Right lobe of liver (tissue), 6 donors: ENCODE results near the gene ZMYND8. TPM values are rescaled to one million over a fixed set of nuclear protein-coding genes. Genes with fewer than 3 reads are reported as not detected.
A peak's percentile ranks its signal among the peaks of the same experiment; 100 is the strongest.

Experiments
- ATAC-seq, 4 donors: fragments of 200-7000 bp; cut with Tn5 transposase; one replicate each; pipeline ENCODE4 v1.9.1; 2020; ENCODE audit warnings: mild to moderate bottlenecking in 4 of 4, moderate library complexity in 4 of 4
- DNase-seq, 3 donors: peaks; one replicate each; pipeline ENCODE4 v3.0.0-alpha.2; 2020
- H3K27ac ChIP-seq, 3 donors: fragments of 200-600 bp; one replicate each; pipeline ENCODE4 v1.8.0; 2022
- H3K27me3 ChIP-seq, 2 donors: fragments of 200-600 bp; one replicate each; pipeline ENCODE4 v1.8.0; 2022
- H3K36me3 ChIP-seq, 4 donors: fragments of 200-600 bp; sonication (generic) in 1 of 4; one replicate each; pipeline versions ENCODE4 v1.5.1 to v1.8.0; 2017 to 2022; ENCODE audit warnings: control low read depth in 1 of 4
- H3K4me1 ChIP-seq, 4 donors: fragments of 200-600 bp; sonication (generic) in 1 of 4; one replicate each; pipeline versions ENCODE4 v1.5.1 to v1.8.0; 2017 to 2022; ENCODE audit warnings: control low read depth in 1 of 4
- H3K4me3 ChIP-seq, 3 donors: fragments of 200-600 bp; one replicate each; pipeline ENCODE4 v1.8.0; 2022
- H3K9me3 ChIP-seq, 4 donors: fragments of 200-600 bp; sonication (generic) in 1 of 4; one replicate each; pipeline versions ENCODE4 v1.5.1 to v1.8.0; 2017 to 2022; ENCODE audit warnings: control low read depth in 1 of 4
- POLR2A ChIP-seq: fragments of 450-650 bp; IDR thresholded peaks from one replicate; pipeline ENCODE4 v1.6.1; 2017; ENCODE audit warnings: antibody characterized with exemption, mild to moderate bottlenecking
- WGBS: methylation state at CpG from one replicate; pipeline ENCODE4 v1.1.6; 2018; ENCODE audit warnings: low coverage, low lambda C conversion rate; ENCODE audit not compliant: insufficient coverage; ENCODE audit errors: missing lambda C conversion rate; 5-methylcytosine and 5-hydroxymethylcytosine counted together
- intact Hi-C, 2 donors: fragments of 100-400 bp; cut with DNase I; formaldehyde crosslinking; loops; one replicate each; pipeline versions ENCODE4 v1.11.2 to v1.14.1; 2022
- total RNA-seq, 6 experiments: library from RNA; depleted of rRNA in 2 of 6; stranded (reverse); fragments of >200 nt in 2 of 6; fragmentation: NEBNext Ultra II Directional in 3 of 6; extraction: Animal tissue kit (Norgen Biotek cat#: 25700) in 3 of 6; gene quantifications; one replicate each; pipeline versions ENCODE4 v1.1.0 to v1.2.4, GENCODE V29; 2016 to 2023
- TF ChIP-seq, protein P1 (sequence below), 4 donors: fragments of 200-600 bp in 3 of 4; fragments of 450-650 bp in 1 of 4; IDR thresholded peaks; one replicate each; pipeline versions ENCODE4 v1.5.1 to v1.8.0; 2016 to 2022; ENCODE audit warnings: antibody characterized with exemption in 4 of 4, mild to moderate bottlenecking in 2 of 4
- donor health status: DM: no; HTN: yes; CAD: no.
- donor health status: DM: no; HTN: no; CAD: no.
- donor health status: DM: no; HTN: no; CAD: no.
- donor health status: DM: no; HTN: yes; CAD: no.
- donor health status: DM: no; HTN: yes; CAD: no.

The ZMYND8 gene
- total RNA-seq, 6 experiments from 2014 or later: 7.8 to 25.7 (median 13.8) TPM

DNA sequence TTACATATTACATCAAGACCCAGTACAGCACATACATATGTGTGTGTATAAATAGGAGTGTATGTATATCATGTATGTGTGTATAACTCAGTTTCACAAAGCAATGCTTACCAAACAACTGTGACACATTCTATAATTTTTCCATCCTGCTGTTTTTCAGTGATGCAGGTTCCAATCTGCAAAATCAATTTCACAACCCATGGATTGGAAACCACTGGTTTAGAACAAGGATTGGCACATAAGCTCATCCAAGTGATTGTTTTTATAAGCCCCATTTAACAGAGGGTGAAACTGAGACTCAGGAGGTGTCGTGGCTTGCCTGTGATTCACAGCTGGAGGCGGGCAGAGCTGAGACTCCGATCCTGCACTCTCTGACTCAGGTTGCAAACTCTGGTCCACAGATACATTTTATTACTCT, 158.2 kb downstream of the ZMYND8 start:
- peaks cover 0 to 4% (median 0%) of the 10 kb centered on the region in 4 donors for H3K4me1 ChIP-seq
- TF ChIP-seq POLR2A: no peak
- TF ChIP-seq, protein P1, sequence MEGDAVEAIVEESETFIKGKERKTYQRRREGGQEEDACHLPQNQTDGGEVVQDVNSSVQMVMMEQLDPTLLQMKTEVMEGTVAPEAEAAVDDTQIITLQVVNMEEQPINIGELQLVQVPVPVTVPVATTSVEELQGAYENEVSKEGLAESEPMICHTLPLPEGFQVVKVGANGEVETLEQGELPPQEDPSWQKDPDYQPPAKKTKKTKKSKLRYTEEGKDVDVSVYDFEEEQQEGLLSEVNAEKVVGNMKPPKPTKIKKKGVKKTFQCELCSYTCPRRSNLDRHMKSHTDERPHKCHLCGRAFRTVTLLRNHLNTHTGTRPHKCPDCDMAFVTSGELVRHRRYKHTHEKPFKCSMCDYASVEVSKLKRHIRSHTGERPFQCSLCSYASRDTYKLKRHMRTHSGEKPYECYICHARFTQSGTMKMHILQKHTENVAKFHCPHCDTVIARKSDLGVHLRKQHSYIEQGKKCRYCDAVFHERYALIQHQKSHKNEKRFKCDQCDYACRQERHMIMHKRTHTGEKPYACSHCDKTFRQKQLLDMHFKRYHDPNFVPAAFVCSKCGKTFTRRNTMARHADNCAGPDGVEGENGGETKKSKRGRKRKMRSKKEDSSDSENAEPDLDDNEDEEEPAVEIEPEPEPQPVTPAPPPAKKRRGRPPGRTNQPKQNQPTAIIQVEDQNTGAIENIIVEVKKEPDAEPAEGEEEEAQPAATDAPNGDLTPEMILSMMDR (IDR thresholded peaks at IDR 0.05): no peak
- H3K27me3 ChIP-seq: no peaks in the 10 kb centered on the region
- no peaks in the 10 kb centered on the region for H3K36me3 ChIP-seq
- no peak overlapping the region for H3K27ac ChIP-seq
- no peak for ATAC-seq
- no peak for DNase-seq
- no peaks in the 10 kb centered on the region for H3K9me3 ChIP-seq
- 71% methylated on average over 2 of the region's 3 CpGs for WGBS
- H3K4me3 ChIP-seq: no peak overlapping the region
- intact Hi-C loops: no loop called here

DNA sequence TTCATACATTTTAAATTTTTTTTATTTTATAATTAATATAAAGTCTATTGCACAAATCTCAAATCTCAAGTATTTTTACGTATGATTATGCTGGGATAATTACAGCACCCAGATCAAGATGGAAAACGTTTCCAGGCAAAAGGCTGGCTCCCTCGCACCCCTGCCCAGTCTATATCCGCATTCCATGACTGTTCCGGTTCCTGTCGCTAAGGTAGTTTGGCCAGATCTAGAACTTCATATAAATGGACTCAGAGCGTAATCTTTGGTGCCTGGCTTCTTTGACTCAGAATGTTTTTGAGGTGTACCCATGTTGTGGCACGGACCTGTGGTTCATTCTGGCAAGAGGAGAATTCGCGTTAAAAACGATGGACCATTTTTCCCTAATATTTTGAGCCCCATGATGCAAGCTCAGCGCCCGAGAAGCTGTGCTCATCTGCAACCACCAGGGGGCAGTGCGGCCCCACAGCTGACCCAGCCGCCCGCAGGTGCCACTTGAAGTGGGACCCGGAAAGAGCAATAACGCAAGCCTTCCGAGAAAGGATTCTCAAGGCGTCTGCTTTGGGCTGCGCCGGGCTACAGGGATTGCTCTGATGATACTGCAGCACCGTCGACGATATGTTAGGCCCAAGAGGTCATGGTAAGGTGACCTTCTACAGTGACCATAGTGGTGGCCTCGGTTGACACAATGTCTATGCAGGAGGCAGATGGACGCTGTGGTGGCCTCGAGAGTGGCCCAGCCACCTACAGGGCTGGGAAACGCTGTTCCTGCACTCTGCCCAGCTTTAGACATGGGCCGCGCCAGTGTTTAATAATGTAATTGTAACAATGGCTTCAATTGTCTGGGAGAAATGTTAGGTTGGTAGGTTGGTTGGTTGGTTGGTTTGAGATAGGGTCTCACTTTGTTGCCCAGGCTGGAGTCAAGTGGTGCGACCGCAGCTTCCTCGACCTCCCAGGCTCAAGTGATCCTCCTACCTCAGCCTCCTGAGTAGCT, 160.1 kb downstream of the ZMYND8 start:
- H3K27me3 ChIP-seq: no peaks in the 10 kb centered on the region
- intact Hi-C loops: no loop called here
- ATAC-seq: peak; percentile 75 to 88 (median 80)
- no peak overlapping the region for H3K4me3 ChIP-seq
- peaks cover 0 to 4% (median 0%) of the 10 kb centered on the region in 4 donors for H3K4me1 ChIP-seq
- H3K36me3 ChIP-seq: no peaks in the 10 kb centered on the region
- peak; percentile 64 to 76 (median 75) for DNase-seq
- H3K27ac ChIP-seq: no peak overlapping the region
- no peaks in the 10 kb centered on the region for H3K9me3 ChIP-seq
- WGBS: 19% methylated on average over 27 of the region's 34 CpGs
- TF ChIP-seq, protein P1 (IDR thresholded peaks at IDR 0.05): peak; percentile 88 to 99 (median 98)
- no peak for TF ChIP-seq POLR2A

DNA sequence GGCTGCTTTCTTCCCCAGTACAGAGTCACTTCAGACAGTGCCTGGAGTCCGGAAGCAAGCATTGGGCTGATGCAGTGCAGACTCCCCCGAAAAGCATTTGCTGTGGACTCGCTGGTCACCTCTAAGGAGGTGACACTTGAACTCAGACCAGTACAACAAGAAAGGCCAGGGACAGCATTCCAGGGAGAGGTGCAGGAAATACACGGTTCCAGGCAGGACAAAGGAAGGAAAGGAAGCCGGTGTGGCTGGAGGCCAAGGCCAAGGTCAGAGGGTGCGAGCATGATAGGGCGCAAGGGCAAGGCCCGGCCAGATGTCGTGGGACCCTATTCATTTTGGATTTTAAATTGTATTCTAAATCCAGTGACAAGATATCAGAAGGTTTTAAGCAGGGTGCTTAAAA, 160.9 kb downstream of the ZMYND8 start:
- no peaks in the 10 kb centered on the region for H3K27me3 ChIP-seq
- TF ChIP-seq, protein P1 (IDR thresholded peaks at IDR 0.05): no peak
- no peak for TF ChIP-seq POLR2A
- H3K9me3 ChIP-seq: no peaks in the 10 kb centered on the region
- H3K27ac ChIP-seq: no peak overlapping the region
- peaks cover 0 to 4% (median 0%) of the 10 kb centered on the region in 4 donors for H3K4me1 ChIP-seq
- 35% methylated on average over 8 of the region's 9 CpGs for WGBS
- DNase-seq (no peak), ATAC-seq (no peak)
- H3K4me3 ChIP-seq: no peak overlapping the region
- intact Hi-C loops: no loop called here
- no peaks in the 10 kb centered on the region for H3K36me3 ChIP-seq

DNA sequence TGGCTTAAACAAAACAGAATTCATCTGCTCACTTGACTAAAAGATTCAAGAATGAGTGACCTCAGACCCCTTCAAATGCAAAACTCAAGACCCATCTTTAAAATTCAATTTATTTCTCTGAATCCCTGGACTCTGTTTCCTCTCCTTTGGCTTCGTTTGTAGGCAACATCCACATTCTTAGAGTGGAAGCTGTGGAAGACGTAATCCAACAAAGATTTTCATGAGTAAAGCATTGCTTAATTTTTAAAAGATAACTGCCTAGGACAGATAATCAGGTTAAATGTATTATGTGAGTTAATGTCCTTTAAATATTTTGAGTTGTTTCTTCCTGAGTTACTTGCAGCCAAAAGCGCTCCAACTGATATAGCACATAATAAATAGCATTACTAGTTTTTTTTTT, 164.5 kb downstream of the ZMYND8 start:
- DNase-seq (no peak), ATAC-seq (no peak)
- WGBS: 74% methylated on average over 3 of the region's 3 CpGs
- H3K36me3 ChIP-seq: no peaks in the 10 kb centered on the region
- H3K4me1 ChIP-seq: no peaks in the 10 kb centered on the region
- intact Hi-C loops: no loop called here
- H3K27me3 ChIP-seq: no peaks in the 10 kb centered on the region
- H3K9me3 ChIP-seq: no peaks in the 10 kb centered on the region
- H3K4me3 ChIP-seq: no peak overlapping the region
- H3K27ac ChIP-seq: no peak overlapping the region
- TF ChIP-seq POLR2A: no peak
- TF ChIP-seq, protein P1 (IDR thresholded peaks at IDR 0.05): no peak
